OCI-LY1 (cell line): ENCODE measurements around the gene TRAPPC14.

Source experiments
- CTCF ChIP-seq: fragments of 200-600 bp; sonication (generic), shearing (Covaris generic); IDR thresholded peaks from 2 replicates; pipeline ENCODE4 v1.5.1; 2017; ENCODE audit warnings: mild to moderate bottlenecking, antibody characterized with exemption, low read length, moderate library complexity, mixed read lengths
- EZH2 ChIP-seq: fragments of 200-600 bp; sonication (generic), shearing (Covaris generic); IDR thresholded peaks from 2 replicates; pipeline ENCODE4 v1.8.0; 2017; ENCODE audit warnings: borderline replicate concordance, mixed run types, mild to moderate bottlenecking, antibody characterized with exemption, low read length, moderate library complexity, mixed read lengths

DNA sequence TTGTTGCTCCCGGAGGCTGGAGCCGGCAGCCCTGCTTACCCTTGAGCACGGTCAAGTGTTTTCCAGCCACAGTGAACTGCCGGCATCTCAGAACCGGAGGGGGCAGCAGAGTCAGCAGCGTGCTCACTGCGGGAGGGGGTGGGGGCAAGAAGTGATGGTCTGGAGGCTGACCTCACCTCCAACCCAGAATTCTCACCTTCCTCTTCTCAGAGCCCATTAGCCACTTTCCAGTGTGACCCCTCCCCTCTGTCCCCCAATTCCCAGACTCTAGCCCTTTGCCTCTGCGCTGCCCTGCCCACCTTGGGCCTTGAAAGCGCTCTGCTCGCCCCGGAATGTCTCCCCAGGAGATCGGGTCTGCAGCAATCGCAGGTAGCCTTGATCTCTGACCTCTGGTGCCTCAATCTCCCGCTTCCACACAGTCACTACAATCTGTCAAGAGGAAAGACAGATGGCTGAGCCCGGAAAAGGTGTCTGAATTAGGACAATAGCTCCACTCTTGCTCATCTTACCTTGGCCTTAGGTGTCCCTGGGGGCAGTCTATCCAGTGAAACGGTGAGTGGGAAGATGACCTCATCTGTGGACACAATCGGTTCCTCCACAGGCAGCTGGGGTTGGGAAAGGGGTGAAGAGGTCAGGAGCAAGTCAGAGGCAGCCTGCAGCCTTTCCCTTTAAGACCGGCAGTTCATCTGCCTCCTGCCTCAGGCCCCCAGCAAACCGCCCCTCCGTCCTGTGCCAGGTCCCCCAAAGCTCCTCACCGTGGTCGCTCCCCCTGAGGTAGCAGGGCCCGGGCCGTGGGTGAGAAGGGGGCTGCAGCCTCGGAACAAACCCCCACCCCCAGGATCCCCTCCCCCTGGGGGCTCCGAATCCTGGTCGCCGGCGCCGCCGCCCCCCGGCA, 942 bp downstream of the TRAPPC14 start:
- TF ChIP-seq CTCF = peak; percentile 66
- TF ChIP-seq EZH2 = no peak
